Activated T-cell treated with anti-CD3 and anti-CD28 coated beads, Interleukin-2, amount 50 U/mL, for 72 hours (primary cell): ENCODE data around the gene GATA5. TPM values are rescaled to one million over a fixed set of nuclear protein-coding genes. Genes with fewer than 3 reads are reported as not detected.
"Not testable (repeated sequence)": the region's sequence is repeated elsewhere in the genome, so short reads cannot be mapped to it uniquely, and the experiment has no call there.

Experiments
- ATAC-seq, 2 donors: fragments of 150-1000 bp; cut with Tn5 transposase; replicated peaks in 1 of 2; 2 replicates each; pipeline ENCODE4 v1.10.0; 2021; ENCODE audit warnings: moderate library complexity in 2 of 2, mild to moderate bottlenecking in 1 of 2
- DNase-seq, 2 donors: peaks; one replicate each; pipeline ENCODE4 v3.0.0; 2021 to 2022; ENCODE audit warnings: mixed read lengths in 1 of 2
- H3K27ac Mint-ChIP-seq: one replicate; pipeline ENCODE4 v1.8.0; 2022; ENCODE audit warnings: mild to moderate bottlenecking, moderate library complexity, mixed read lengths
- H3K27me3 Mint-ChIP-seq: one replicate; pipeline ENCODE4 v1.8.0; 2022; ENCODE audit warnings: low read depth, mixed read lengths
- H3K36me3 Mint-ChIP-seq, 2 donors: one replicate each; pipeline ENCODE4 v1.8.0; 2022; ENCODE audit warnings: mixed read lengths in 2 of 2, mild to moderate bottlenecking in 1 of 2; ENCODE audit not compliant: insufficient read depth in 2 of 2
- H3K4me1 Mint-ChIP-seq: one replicate; pipeline ENCODE4 v1.8.0; 2022; ENCODE audit warnings: low read depth, mixed read lengths
- H3K4me3 Mint-ChIP-seq, 2 donors: one replicate each; pipeline ENCODE4 v1.8.0; 2022; ENCODE audit warnings: mild to moderate bottlenecking in 2 of 2, mixed read lengths in 2 of 2, moderate library complexity in 2 of 2
- H3K9me3 Mint-ChIP-seq, 2 donors: one replicate each; pipeline ENCODE4 v1.8.0; 2022; ENCODE audit warnings: mixed read lengths in 2 of 2
- total RNA-seq, 2 donors: library from RNA; stranded (reverse); gene quantifications; one replicate each; pipeline ENCODE4 v1.2.3, GENCODE V29; 2022

GATA5 gene
- total RNA-seq, 2 donors from 2014 or later = not detected

- peaks cover 4 to 5% of the 10 kb centered on the region in 2 donors for H3K9me3 Mint-ChIP-seq
- H3K36me3 Mint-ChIP-seq = peaks cover 0 to 4% of the 10 kb centered on the region in 2 donors
- H3K27ac Mint-ChIP-seq = peak overlapping the region; percentile 0
- peak; percentile 82 to 88 for DNase-seq
- peaks cover 40% of the 10 kb centered on the region for H3K4me1 Mint-ChIP-seq
- H3K27me3 Mint-ChIP-seq = no peaks in the 10 kb centered on the region
- no peak overlapping the region for H3K4me3 Mint-ChIP-seq
- peak; percentile 10 to 12 for ATAC-seq
Observed at GRCh38 chr20:62500237-62500864, 24.6 kb upstream of the GATA5 start.

GRCh38 chr20:62499758-62500236, 24.0 kb upstream of the GATA5 start:
- peaks cover 0 to 4% of the 10 kb centered on the region in 2 donors for H3K36me3 Mint-ChIP-seq
- ATAC-seq = no peak
- no peak overlapping the region for H3K27ac Mint-ChIP-seq

DNA sequence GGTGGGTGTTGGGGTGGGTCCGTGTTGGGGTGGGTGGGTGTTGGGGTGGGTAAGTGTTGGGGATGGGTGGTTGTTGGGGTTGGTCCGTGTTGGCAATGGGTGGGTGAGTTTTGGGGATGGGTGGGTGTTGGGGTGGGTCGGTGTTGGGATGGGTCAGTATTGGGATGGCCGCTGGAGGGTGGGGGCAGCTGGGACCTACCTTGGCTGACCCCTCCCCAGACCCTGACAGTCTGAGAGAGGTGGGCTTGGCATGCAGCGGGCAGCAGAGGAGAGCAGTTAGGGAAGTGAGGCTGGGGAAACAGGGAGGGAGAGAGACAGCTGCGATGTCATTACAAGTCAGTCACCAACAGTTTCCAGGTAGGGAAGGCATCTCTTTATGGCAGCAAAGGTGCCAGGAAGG, 23.1 kb upstream of the GATA5 start:
- no peaks in the 10 kb centered on the region for H3K9me3 Mint-ChIP-seq
- no peak overlapping the region for H3K27ac Mint-ChIP-seq
- no peak for DNase-seq
- H3K4me1 Mint-ChIP-seq = peaks cover 40% of the 10 kb centered on the region
- ATAC-seq = no peak
- no peaks in the 10 kb centered on the region for H3K27me3 Mint-ChIP-seq
- H3K4me3 Mint-ChIP-seq = no peak overlapping the region
- no peaks in the 10 kb centered on the region for H3K36me3 Mint-ChIP-seq

More at GRCh38 chr20:62499758-62500236, 24.0 kb upstream of the GATA5 start:
- Mint-ChIP-seq H3K4me1 (peaks cover 40% of the 10 kb centered on the region), H3K4me3 (no peak overlapping the region), H3K9me3 (peaks cover 4 to 5% of the 10 kb centered on the region in 2 donors), H3K27me3 (no peaks in the 10 kb centered on the region)
- no peak for DNase-seq

DNA sequence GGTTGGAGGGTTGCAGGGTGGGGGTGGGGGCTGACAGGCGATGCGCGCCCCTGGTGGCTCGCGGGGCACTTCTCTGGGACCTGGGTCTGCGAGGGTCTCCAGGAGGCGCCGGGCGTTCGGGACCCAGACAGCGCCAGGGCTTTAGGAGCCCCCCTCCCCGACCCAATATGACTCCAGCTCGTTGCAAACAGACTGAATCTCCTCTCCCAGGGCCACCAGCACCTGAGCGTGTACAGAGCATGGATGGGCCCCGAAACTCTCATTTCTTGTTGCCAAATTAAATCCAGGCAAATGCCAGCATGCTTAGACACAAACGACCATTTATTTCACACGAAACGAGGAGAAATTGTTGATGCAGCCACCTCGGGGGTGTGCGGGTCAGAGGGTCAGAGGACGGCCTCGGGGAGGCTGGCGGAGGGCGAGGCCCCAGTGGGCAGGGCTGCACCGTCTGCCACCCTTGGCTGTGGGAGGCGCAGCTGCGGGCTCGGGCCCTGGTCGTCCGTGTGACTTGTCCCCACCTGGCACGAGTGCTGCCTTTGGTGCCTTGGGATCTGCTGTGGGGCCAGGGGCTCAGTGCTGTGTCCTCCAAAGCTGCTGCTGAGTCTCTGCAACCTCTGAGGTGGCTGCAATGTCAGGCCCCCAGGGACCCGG, 20.9 kb upstream of the GATA5 start:
- DNase-seq (peak; percentile 50 to 56), ATAC-seq (peak in 1 of 2 donors; percentile 34)
- Mint-ChIP-seq H3K27me3 (no peaks in the 10 kb centered on the region), H3K4me1 (peaks cover 23% of the 10 kb centered on the region), H3K4me3 (no peak overlapping the region), H3K27ac (no peak overlapping the region), H3K36me3 (no peaks in the 10 kb centered on the region), H3K9me3 (no peaks in the 10 kb centered on the region)

DNA sequence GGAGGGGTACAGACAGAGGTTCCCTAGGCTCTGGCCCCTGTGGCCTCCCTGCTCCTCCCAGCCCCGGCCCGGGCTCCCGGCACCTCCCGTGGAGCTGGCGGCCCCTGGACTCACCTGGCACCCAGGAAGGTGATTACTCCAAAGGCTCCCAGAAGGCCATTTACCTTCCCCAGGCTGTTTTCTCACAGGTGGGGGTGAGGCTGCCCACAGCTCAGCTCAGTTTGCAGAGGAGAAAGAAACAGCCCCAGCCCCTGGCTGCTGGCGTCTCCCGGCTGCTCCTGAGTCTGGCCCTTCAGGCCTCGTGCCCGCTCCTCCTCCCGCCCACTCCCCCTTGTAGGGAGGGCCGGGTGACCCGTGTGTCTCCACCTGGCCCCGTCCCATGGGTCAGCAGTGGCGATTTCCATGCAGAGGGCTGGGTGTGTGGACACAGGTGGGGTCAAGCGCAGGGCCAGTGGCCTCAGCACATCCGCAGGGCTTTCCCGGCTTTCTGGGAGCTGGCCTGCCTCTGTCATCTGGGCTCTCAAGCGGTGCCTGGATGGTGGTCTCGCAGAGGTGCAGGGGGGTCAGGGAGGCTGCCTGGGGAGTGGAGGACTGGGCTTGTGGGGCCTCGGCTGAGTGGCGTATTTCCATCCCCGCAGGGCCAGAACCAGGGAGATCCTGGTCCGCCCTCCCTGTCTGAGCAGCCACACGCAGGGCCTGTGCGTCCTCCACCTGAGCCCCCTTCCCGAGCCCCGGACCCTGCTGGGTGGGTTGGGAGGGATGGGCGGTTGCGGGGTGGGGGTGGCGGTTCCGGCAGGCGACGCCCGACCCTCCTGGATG, 20.2 kb upstream of the GATA5 start:
- Mint-ChIP-seq H3K27me3 (no peaks in the 10 kb centered on the region), H3K4me1 (peaks cover 15% of the 10 kb centered on the region), H3K4me3 (no peak overlapping the region), H3K36me3 (no peaks in the 10 kb centered on the region), H3K27ac (no peak overlapping the region), H3K9me3 (no peaks in the 10 kb centered on the region)
- DNase-seq (no peak), ATAC-seq (no peak)

DNA sequence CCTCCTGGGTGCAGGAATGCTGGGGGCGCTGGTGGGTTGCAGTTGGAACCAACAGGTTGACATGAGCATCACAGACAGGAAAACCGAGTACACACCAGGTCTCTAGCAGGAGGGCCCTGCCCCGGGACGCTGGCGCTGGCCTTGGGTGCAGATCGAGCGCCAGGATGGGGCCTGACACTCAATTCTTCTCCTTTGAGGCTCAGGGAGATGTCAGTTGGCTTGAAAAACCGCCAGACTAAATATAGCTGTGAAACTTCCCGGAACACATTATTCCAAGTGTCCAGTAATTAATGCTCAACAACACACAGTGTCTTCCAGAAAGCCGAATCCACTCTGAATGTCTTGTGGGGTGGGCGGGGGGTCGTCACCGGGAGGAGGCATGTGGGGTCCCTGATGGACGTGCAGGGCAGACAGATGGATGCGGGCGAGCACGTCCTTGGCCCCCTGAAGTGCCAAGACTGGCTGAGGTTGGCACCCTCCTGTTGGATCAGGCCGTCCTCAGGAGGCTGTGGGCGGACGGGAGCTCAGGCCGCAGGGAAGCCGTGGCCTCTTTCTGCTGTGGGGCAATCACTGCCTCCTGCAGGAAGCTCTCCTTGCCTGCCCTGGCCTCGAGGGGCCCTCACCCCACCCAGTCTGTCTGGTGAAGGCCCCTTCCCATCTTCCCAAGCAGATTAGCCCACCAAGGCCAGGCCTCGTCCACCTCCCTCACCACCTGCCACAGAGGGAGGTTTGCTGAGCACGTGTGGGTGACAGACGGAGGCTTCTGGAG, 19.4 kb upstream of the GATA5 start:
- Mint-ChIP-seq H3K27ac (no peak overlapping the region), H3K9me3 (no peaks in the 10 kb centered on the region), H3K4me1 (peaks cover 7% of the 10 kb centered on the region), H3K36me3 (no peaks in the 10 kb centered on the region), H3K4me3 (no peak overlapping the region), H3K27me3 (no peaks in the 10 kb centered on the region)
- ATAC-seq (no peak), DNase-seq (no peak)

- H3K36me3 Mint-ChIP-seq = no peaks in the 10 kb centered on the region
- H3K4me1 Mint-ChIP-seq = peaks cover 1% of the 10 kb centered on the region
- H3K27ac Mint-ChIP-seq = no peak overlapping the region
- DNase-seq = no peak
- no peak overlapping the region for H3K4me3 Mint-ChIP-seq
- no peak for ATAC-seq
- H3K9me3 Mint-ChIP-seq = no peaks in the 10 kb centered on the region
- H3K27me3 Mint-ChIP-seq = no peaks in the 10 kb centered on the region
Observed at GRCh38 chr20:62494537-62494936, 18.7 kb upstream of the GATA5 start.

DNA sequence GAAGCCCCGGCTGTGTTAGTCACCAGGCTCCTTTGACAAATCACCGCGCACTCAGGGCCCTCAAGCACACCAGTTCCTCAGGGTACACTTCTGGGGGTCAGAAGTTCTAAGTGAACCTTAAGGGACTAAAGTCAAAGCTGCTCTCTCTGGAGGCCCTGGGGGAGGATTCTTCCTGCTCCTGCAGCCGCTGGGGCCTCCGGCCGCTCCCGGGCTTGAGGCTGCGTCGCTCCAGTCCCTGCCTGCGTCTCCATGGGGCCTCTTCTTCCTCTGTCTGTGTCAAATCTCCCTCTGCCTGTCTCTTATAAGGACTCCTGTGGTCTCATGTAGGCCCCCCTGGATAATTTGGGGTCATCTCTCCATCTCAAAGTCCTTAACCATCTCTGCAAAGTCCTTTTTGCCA, 18.1 kb upstream of the GATA5 start:
- Mint-ChIP-seq H3K27ac (no peak overlapping the region), H3K27me3 (peaks cover 3% of the 10 kb centered on the region), H3K36me3 (no peaks in the 10 kb centered on the region), H3K4me3 (no peak overlapping the region), H3K4me1 (no peaks in the 10 kb centered on the region), H3K9me3 (no peaks in the 10 kb centered on the region)
- ATAC-seq (no peak), DNase-seq (no peak)

DNA sequence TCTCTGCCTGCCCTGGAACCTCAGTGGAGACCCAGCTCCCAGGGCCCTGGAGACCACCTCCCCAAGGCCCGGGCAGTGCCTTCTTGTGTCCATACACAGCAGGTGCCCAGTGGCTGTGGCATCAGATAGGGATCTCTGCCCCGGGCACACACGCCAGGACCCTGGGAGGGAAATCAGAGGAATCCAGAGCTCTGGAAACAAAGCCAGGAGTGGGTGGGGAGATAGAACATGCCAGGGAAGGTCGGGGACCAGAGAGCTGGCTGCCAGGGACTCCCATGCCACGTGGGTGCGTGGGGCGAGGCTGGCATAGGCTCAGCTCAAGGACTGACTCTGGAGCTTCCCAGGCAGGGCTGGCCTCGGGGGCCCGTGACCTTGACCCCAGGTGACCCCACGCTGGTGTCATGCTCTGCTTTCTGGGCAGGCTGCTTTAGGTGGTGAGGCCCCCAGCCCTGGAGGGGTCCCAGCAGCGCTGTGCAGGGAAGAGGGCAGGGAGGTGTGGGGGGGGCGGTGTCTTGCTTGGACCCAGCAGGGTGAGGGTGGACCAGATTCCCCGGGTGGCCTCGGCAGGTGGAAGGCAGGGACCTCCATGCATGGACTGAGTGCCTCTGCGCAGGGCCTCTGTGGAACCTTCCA, 17.6 kb upstream of the GATA5 start:
- Mint-ChIP-seq H3K4me3 (no peak overlapping the region), H3K27ac (no peak overlapping the region), H3K36me3 (no peaks in the 10 kb centered on the region), H3K9me3 (no peaks in the 10 kb centered on the region), H3K27me3 (peaks cover 8% of the 10 kb centered on the region), H3K4me1 (no peaks in the 10 kb centered on the region)
- DNase-seq (no peak), ATAC-seq (no peak)

DNA sequence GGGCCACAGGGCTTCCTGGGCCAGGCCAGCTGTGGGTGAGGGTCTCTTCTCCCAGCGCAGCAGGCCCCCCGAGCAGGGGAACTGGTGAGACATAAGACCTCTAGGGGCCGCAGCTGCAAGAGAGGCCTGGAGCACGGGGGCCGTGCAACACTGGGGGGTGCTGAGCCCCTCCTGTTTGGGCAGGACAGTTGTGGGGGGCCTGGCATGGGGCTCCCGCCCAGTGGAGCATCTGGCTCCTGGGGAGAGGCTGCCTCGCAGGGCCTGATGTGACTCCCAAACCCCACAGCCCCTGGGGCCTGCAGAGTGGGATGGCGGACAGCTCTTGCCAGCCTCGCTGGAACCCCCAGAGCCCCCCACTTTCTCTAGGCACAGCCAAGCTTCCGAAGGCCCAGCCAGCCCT, 16.9 kb upstream of the GATA5 start:
- Mint-ChIP-seq H3K36me3 (no peaks in the 10 kb centered on the region), H3K9me3 (no peaks in the 10 kb centered on the region), H3K27ac (no peak overlapping the region), H3K27me3 (peaks cover 11% of the 10 kb centered on the region), H3K4me1 (no peaks in the 10 kb centered on the region), H3K4me3 (no peak overlapping the region)
- DNase-seq = no peak
- ATAC-seq = no peak

DNA sequence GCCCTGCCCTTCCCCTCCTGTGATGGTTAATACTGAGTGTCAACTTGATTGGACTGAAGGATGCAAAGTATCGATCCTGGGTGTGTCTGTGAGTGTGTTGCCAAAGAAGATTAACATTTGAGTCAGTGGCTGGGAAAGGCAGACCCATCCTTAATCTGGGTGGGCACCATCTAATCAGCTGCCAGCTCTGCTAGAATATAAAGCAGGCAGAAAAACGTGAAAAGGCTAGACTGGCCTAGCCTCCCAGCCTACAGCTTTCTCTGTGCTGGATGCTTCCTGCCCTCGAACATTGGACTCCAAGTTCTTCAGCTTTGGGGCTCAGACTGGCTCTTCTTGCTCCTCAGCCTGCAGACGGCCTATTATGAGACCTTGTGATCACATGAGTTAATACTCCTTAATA, 15.0 kb upstream of the GATA5 start:
- H3K4me1 Mint-ChIP-seq, H3K4me3 Mint-ChIP-seq, H3K9me3 Mint-ChIP-seq, H3K36me3 Mint-ChIP-seq, H3K27ac Mint-ChIP-seq, ATAC-seq, DNase-seq: not testable (repeated sequence)
- peaks cover 23% of the 10 kb centered on the region for H3K27me3 Mint-ChIP-seq

GRCh38 chr20:62489932-62490263, 14.1 kb upstream of the GATA5 start:
- H3K9me3 Mint-ChIP-seq = no peaks in the 10 kb centered on the region
- H3K4me3 Mint-ChIP-seq = no peak overlapping the region
- H3K36me3 Mint-ChIP-seq = no peaks in the 10 kb centered on the region
- H3K27me3 Mint-ChIP-seq = peaks cover 29% of the 10 kb centered on the region
- ATAC-seq (no peak), DNase-seq (no peak)
- H3K4me1 Mint-ChIP-seq = no peaks in the 10 kb centered on the region
- H3K27ac Mint-ChIP-seq = no peak overlapping the region
